GM12892 (cell line): ENCODE data around the gene CLSTN2.

Source experiments
- DNase-seq: peaks from one replicate; pipeline ENCODE4 v3.0.0; 2011; ENCODE audit not compliant: insufficient read length
- FAIRE-seq: peaks from 2 replicates; lab custom pipeline; 2011; peaks lifted over from hg19 to GRCh38; lab: Jason Lieb, UNC
- POLR2A ChIP-seq: IDR thresholded peaks from 2 replicates; pipeline ENCODE4 v1.6.1; 2011; ENCODE audit warnings: low read depth, low read length, control low read depth
- POLR2AphosphoS5 ChIP-seq: IDR thresholded peaks from 2 replicates; pipeline ENCODE4 v1.6.1; 2011; ENCODE audit warnings: low read depth, low read length, control low read depth
- TAF1 ChIP-seq: IDR thresholded peaks from 2 replicates; pipeline ENCODE4 v1.6.1; 2011; ENCODE audit warnings: low read depth, mild to moderate bottlenecking, control low read depth, low read length, borderline replicate concordance

CLSTN2 gene

DNA sequence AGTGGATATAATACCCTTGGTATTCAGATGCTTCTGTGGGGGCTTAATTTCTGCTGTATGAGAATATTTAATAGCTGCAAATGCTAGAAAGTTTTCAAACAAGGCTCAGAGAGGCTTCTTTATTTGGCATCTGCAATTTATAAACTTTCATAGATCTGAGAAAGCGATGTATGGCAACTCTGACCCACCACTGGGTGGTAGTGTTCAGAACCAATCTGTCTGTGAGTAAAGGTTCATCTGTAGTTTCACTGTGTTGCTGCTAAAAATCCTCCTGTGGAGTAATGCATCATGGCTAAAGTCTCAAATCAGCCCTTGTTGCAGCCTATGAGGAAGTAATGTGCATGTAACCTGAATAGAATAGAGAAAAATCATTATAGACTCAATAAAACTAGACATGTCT is 47.4 kb downstream of the CLSTN2 start:
- TF ChIP-seq TAF1, result no peak
- no peak for TF ChIP-seq POLR2AphosphoS5
- no peak for TF ChIP-seq POLR2A
- FAIRE-seq (no peak), DNase-seq (no peak)

DNA sequence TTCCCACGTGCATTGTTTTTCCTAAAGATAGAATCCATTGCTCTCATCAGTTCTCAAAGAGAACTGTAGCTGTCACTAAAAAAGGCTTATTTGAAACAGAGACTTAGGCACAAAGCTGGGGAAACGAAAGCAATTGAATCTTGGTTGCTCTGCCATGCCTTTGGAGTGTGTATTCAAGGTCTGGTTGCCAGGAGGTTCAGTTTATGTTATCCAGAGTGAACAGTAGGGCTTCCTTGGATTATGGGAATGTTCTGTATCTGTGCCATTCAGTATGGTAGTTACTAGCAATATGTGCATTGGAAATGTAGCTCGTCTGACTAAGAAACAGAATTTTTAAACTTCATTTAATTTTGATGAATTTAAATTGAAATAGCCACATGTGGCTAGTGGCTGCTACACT is 50.6 kb downstream of the CLSTN2 start:
- no peak for TF ChIP-seq POLR2A
- TF ChIP-seq TAF1, result no peak
- TF ChIP-seq POLR2AphosphoS5, result no peak
- no peak for FAIRE-seq

DNA sequence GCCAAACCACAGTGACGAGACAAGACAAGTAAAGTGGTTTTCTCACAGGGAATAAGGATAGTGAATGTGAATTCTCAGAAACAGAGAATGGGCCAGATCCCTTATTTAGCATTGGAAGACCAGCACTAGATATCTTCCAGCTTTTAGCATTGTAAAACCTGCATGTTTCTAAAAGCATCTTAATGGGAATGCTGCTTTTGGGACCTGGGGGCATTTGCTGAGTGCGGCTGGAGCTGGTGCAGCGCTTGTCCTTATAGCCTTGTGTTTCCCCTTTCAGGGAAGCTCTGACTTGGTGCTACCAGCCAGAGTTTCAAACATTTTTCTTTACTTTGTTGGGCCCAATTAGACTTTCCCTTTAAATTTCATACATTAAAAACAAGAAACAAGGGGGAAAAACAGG is 52.9 kb downstream of the CLSTN2 start:
- no peak for DNase-seq
- no peak for FAIRE-seq
- TF ChIP-seq POLR2AphosphoS5, result no peak

More for the DNA sequence above, 50.6 kb downstream of the CLSTN2 start:
- no peak for DNase-seq

DNA sequence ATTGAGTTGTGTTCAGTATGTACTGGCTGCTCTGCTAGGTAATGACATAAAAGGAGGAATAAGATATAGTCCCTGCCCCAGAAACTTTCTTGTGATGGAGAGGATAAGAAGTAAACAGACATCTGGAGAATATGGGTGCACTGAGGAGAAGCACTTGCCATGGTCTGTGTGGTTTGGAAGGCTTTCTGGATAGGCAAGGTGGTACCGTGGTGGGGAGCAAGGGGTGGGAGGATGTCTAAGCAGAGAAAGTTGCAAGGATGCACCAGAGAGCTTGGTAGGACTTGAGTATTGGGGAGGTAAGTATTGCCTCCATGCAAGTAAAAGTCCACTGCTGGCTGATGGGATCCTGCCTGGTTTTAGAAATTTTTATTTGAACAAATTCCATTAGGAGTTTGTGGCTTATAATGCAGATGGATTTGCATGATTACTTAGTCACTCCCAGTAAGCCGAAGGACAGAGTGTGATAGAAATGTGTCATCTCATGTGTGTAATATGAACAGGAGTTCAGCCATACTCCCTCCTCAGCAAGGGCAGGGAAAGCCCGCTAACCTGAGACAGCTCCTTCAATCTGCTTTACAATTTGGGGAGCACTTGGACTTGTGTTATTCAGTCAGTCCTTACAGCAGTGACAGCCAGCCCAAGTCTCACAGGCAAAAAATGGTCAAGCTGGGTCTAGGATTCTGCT is 53.6 kb downstream of the CLSTN2 start:
- DNase-seq, result no peak
- TF ChIP-seq POLR2A (no peak), TAF1 (no peak)
- FAIRE-seq, result no peak

DNA sequence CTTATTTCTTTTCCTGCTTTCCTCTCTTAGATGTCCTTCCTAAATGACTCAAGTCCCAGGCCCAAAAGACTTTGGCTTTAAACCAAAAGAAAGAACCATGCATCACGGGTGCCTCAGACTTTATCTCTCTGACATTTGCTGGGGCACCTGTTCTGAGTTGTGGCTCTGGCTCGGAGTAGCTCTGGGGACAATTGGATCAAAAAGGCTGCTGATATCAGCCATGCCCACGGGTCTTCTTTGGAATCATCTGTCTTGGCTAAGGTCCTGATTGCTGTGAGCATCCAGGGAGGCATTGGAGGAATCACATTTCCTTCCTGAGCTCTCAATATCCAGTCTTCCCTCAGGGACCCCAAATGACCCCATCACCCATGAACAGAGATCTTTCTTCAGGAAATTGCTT is 59.9 kb downstream of the CLSTN2 start:
- no peak for DNase-seq
- TF ChIP-seq POLR2AphosphoS5, result no peak
- TF ChIP-seq TAF1, result no peak
- TF ChIP-seq POLR2A, result no peak
- FAIRE-seq, result no peak

DNA sequence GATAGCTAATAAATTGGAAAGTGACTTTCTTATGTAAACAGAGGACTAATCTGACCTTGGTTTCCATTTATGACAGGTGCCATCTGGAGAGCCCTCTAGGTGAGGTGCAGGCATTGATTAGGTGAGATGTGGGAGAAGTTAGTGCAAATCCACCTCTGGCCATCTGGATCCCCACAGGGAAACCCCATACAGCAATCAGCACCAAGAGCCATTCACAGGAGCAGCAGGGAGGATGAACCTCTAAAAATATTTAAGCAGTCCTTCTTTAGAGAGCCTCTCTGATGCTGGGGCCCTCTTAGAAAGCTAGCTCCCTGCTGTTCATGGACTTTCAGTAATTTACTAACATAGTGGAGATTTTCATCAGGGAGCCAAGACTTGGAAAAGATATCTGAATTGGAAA is 69.3 kb downstream of the CLSTN2 start:
- no peak for DNase-seq
- no peak for FAIRE-seq
- TF ChIP-seq POLR2AphosphoS5 (no peak), POLR2A (no peak), TAF1 (no peak)

DNA sequence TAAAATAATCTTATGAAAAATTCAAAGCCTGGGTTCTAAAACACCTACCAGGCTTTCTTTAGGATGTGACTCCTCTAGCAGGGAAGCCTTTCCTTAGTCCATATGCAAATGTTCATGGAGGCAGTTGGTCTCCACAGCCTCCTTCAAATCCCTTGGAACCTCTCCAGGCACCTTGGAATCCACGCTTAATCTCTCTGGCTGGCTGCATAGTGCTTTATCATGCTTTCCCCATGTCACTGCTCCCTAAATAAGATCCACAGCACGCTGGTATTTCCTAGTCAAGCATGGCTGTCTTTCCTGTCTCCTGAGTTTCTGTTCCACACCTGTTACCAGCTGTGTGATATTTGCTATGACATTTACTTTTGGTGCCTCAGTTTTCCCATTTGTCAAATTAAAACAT is 71.3 kb downstream of the CLSTN2 start:
- TF ChIP-seq POLR2A (no peak), POLR2AphosphoS5 (no peak), TAF1 (no peak)
- no peak for FAIRE-seq
- no peak for DNase-seq

DNA sequence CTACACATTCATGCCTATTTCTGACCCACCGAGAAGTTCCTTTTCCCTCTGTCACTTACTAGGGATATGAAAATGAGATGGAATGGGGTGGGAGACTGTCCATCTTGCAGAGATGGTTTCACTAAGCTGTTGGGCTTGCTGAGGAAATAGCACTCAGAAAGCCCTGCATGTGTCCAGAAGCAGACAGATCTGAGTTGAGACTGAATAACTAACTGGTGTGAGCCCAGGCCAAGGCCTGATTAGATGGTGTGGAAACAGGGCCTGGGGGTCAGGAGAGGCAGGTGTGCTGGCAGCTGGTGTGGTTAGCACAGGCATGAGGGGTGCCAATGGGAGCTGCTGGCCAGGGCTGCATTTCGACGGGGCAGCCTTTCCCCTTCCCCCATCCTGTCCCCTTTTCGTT is 72.1 kb downstream of the CLSTN2 start:
- DNase-seq, result no peak
- TF ChIP-seq TAF1 (no peak), POLR2A (no peak), POLR2AphosphoS5 (no peak)
- no peak for FAIRE-seq

DNA sequence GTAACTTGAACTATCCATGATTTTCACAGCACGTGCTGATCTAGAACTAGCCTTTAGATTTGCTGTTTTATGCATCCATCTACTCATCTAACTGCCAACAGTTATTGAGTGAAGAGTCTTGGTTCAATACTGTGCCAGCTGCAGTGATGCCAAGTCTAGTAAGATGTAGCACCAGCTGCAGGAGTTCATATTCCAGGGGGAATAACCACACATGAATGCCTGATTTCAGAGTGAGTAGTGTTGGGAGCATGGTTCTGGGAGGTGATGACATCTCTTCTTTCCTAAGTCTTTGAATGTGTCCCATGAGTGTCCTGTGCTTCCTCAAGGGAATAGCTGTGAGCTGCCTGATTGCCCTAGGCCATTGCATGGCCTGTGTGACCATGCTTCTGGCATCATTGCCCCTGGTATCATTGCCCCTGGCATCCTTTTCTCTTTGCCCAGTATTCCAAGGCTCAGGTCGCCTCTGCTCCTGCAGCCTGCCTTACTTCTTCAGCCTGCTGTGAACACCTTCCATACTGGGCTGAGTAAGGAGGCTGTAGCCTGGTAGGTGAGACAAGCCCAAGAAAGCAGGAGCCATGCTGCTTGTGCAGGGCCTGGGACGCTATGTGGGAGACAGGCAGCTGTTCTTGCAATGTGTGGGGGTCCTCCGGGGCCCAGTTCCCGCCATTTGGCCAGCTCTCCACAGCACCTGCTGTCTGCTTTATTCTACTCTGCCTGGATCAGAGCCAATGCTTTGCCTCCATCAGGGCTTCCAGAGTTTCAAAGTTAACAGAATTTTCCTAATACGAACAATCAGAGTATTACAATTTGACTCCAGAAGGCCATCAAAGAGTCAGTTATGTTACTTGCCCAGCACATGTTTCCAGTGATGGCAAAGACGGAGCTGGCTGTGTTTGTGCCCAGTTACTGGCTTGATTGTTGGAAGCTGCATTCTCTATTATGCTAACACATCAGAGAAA is 73.2 kb downstream of the CLSTN2 start:
- FAIRE-seq (no peak), DNase-seq (no peak)
- no peak for TF ChIP-seq POLR2A
- no peak for TF ChIP-seq POLR2AphosphoS5
- TF ChIP-seq TAF1, result no peak

DNA sequence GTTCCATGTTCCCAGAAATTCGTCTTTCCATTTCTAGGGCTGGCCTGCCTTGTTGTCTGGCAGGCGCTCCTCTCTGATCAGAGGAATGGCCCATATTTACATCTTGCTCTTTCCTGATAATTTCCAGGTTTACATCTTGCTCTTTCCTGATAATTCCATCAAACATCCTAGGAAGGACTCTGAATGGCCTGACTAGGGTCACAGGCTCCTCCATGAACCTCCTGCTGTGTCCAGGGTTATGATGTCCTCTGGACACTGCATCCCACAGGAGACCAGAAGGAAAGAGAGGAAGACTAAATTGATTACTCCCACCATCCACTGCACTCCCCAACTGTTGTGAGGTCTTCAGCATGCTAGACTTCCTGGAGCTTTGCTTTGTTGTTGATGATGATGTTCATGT is 75.4 kb downstream of the CLSTN2 start:
- FAIRE-seq, result no peak

DNA sequence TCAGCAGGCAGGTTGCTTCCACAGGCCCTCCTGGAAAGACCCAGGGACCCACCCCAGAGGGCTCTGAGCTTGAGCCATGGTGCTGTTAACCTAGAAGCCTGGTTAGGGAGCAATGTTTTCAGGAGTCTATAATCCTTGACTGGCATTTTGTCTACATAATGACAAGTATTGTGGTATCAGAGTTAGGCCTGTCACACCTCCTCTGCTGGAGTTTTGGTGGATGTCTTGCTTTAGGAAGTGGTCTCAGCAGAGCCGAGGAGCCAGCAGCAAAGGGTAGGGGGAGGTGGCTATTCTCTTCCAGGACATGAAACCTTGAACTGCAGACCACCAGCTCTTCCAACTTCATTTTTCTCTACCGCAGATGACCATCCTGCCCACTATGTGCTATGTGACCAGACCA is 76.1 kb downstream of the CLSTN2 start:
- FAIRE-seq, result no peak
- DNase-seq, result no peak
- TF ChIP-seq POLR2A, result no peak
- TF ChIP-seq POLR2AphosphoS5, result no peak
- no peak for TF ChIP-seq TAF1

More for the DNA sequence above, 75.4 kb downstream of the CLSTN2 start:
- TF ChIP-seq POLR2A (no peak), POLR2AphosphoS5 (no peak), TAF1 (no peak)
- no peak for DNase-seq
